ENCODE measurements around the gene VMP1. TPM values are rescaled to one million over a fixed set of nuclear protein-coding genes. Genes with fewer than 3 reads are reported as not detected.

VMP1 gene
- total and polyA plus RNA-seq, 4 donors: 46.4 to 118 (median 71.6) TPM

GRCh38 chr17:59812139-59812538 lies 104.7 kb downstream of the VMP1 start:
- no peaks in the 10 kb centered on the region for H3K27me3 ChIP-seq (ENCODE audit: control insufficient read depth in 4 of 4, insufficient read depth in 4 of 4, low read length in 3 of 4)
- peaks cover 0 to 5% (median 3%) of the 10 kb centered on the region in 4 donors for H3K4me1 ChIP-seq (ENCODE audit: control insufficient read depth in 4 of 4, insufficient read depth in 4 of 4, low read length in 3 of 4)
- no peak for DNase-seq (ENCODE audit: low spot score)
- no peak overlapping the region for H3K9ac ChIP-seq (ENCODE audit: low read depth in 1 of 2, low read length in 2 of 2)
- no peak overlapping the region for H3K4me3 ChIP-seq (ENCODE audit: low read depth in 1 of 3, low read length in 3 of 3)
- TF ChIP-seq JUND (IDR thresholded peaks at IDR 0.05) (no peak), TAF1 (conservative IDR thresholded peaks at IDR 0.05) (no peak), HNF4A (conservative IDR thresholded peaks at IDR 0.05) (no peak), FOXA2 (IDR thresholded peaks at IDR 0.05) (no peak), REST (IDR thresholded peaks at IDR 0.05) (no peak), GABPA (IDR thresholded peaks at IDR 0.05 in 1 of 2, conservative IDR thresholded peaks at IDR 0.05 in 1 of 2) (no peak), HNF4G (IDR thresholded peaks at IDR 0.05) (no peak), EGR1 (IDR thresholded peaks at IDR 0.05; ENCODE audit: low read depth in 2 of 2) (no peak), MAX (IDR thresholded peaks at IDR 0.05) (no peak), ATF3 (IDR thresholded peaks at IDR 0.05) (no peak)
- H3K9me3 ChIP-seq (ENCODE audit: control insufficient read depth in 4 of 4, low read length in 3 of 4): no peaks in the 10 kb centered on the region
- 84% methylated on average over 3 of the region's 3 CpGs for WGBS
- H3K36me3 ChIP-seq (ENCODE audit: control insufficient read depth in 4 of 4, insufficient read depth in 3 of 4, low read depth in 1 of 4, low read length in 3 of 4): peaks cover 0 to 12% (median 6%) of the 10 kb centered on the region in 4 donors
- no peak overlapping the region for H3K27ac ChIP-seq (ENCODE audit: low read depth in 1 of 2, low read length in 2 of 2)

GRCh38 chr17:59814276-59814675 lies 106.8 kb downstream of the VMP1 start:
- Histone ChIP-seq H3K27ac (ENCODE audit: low read depth in 1 of 2, low read length in 2 of 2) (no peak overlapping the region), H3K9me3 (ENCODE audit: control insufficient read depth in 4 of 4, low read length in 3 of 4) (no peaks in the 10 kb centered on the region), H3K36me3 (ENCODE audit: control insufficient read depth in 4 of 4, insufficient read depth in 3 of 4, low read depth in 1 of 4, low read length in 3 of 4) (peaks cover 0 to 12% (median 6%) of the 10 kb centered on the region in 4 donors), H3K4me3 (ENCODE audit: low read depth in 1 of 3, low read length in 3 of 3) (no peak overlapping the region), H3K27me3 (ENCODE audit: control insufficient read depth in 4 of 4, insufficient read depth in 4 of 4, low read length in 3 of 4) (no peaks in the 10 kb centered on the region), H3K9ac (ENCODE audit: low read depth in 1 of 2, low read length in 2 of 2) (no peak overlapping the region), H3K4me1 (ENCODE audit: control insufficient read depth in 4 of 4, insufficient read depth in 4 of 4, low read length in 3 of 4) (peaks cover 0 to 5% (median 3%) of the 10 kb centered on the region in 4 donors)
- TF ChIP-seq HNF4A (conservative IDR thresholded peaks at IDR 0.05) (peak in 1 of 2 donors; percentile 45), HNF4G (IDR thresholded peaks at IDR 0.05) (no peak), YY1 (IDR thresholded peaks at IDR 0.05) (no peak)
- WGBS: 100% methylated on average over 1 of the region's 1 CpG
- DNase-seq (ENCODE audit: low spot score): no peak

- H3K27ac ChIP-seq (ENCODE audit: low read depth in 1 of 2, low read length in 2 of 2): no peak overlapping the region
- H3K36me3 ChIP-seq (ENCODE audit: control insufficient read depth in 4 of 4, insufficient read depth in 3 of 4, low read depth in 1 of 4, low read length in 3 of 4): peaks cover 0 to 12% (median 6%) of the 10 kb centered on the region in 4 donors
- 91% methylated on average over 3 of the region's 3 CpGs for WGBS
- TF ChIP-seq EGR1 (IDR thresholded peaks at IDR 0.05; ENCODE audit: low read depth in 2 of 2) (no peak), REST (IDR thresholded peaks at IDR 0.05) (no peak), TAF1 (conservative IDR thresholded peaks at IDR 0.05) (no peak), GABPA (IDR thresholded peaks at IDR 0.05 in 1 of 2, conservative IDR thresholded peaks at IDR 0.05 in 1 of 2) (no peak), SP1 (IDR thresholded peaks at IDR 0.05) (no peak), YY1 (IDR thresholded peaks at IDR 0.05) (no peak), FOXA1 (IDR thresholded peaks at IDR 0.05) (no peak), HNF4G (IDR thresholded peaks at IDR 0.05) (no peak), FOXA2 (IDR thresholded peaks at IDR 0.05) (no peak), RXRA (IDR thresholded peaks at IDR 0.05) (no peak), MAX (IDR thresholded peaks at IDR 0.05) (no peak), CTCF (IDR thresholded peaks at IDR 0.05; ENCODE audit: low read depth, low read length, missing input control) (no peak)
Measured at GRCh38 chr17:59814685-59815084, 107.2 kb downstream of the VMP1 start.

More at GRCh38 chr17:59814685-59815084, 107.2 kb downstream of the VMP1 start:
- H3K27me3 ChIP-seq (ENCODE audit: control insufficient read depth in 4 of 4, insufficient read depth in 4 of 4, low read length in 3 of 4): no peaks in the 10 kb centered on the region
- H3K9ac ChIP-seq (ENCODE audit: low read depth in 1 of 2, low read length in 2 of 2): no peak overlapping the region
- H3K9me3 ChIP-seq (ENCODE audit: control insufficient read depth in 4 of 4, low read length in 3 of 4): no peaks in the 10 kb centered on the region
- no peak for DNase-seq (ENCODE audit: low spot score)
- peaks cover 0 to 5% (median 3%) of the 10 kb centered on the region in 4 donors for H3K4me1 ChIP-seq (ENCODE audit: control insufficient read depth in 4 of 4, insufficient read depth in 4 of 4, low read length in 3 of 4)
- H3K4me3 ChIP-seq (ENCODE audit: low read depth in 1 of 3, low read length in 3 of 3): no peak overlapping the region

All from liver (tissue), 9 donors.